ENCODE data around the gene SLC16A11.
"Not testable (repeated sequence)": the region's sequence is repeated elsewhere in the genome, so short reads cannot be mapped to it uniquely, and the experiment has no call there.

Gene SLC16A11

GRCh38 chr17:7043497-7044198 is at the start of gene SLC16A11:
SLC16A11 (minus strand) TSS chr17:7044092; CDS start chr17:7043513, 579 bp downstream.
- DNase-seq (ENCODE audit: low read depth): no peak

- DNase-seq (ENCODE audit: low read depth): not testable (repeated sequence)
These were observed 47.6 kb upstream of the SLC16A11 start for GRCh38 chr17:7091311-7092005.

- not testable (repeated sequence) for DNase-seq (ENCODE audit: low read depth)
These were observed 45.7 kb upstream of the SLC16A11 start for GRCh38 chr17:7089570-7089969.

GRCh38 chr17:7088442-7088841 is 44.5 kb upstream of the SLC16A11 start:
- DNase-seq (ENCODE audit: low read depth): not testable (repeated sequence)

GRCh38 chr17:7084088-7084487 is 40.2 kb upstream of the SLC16A11 start:
- DNase-seq (ENCODE audit: low read depth): no peak

GRCh38 chr17:7083592-7083991 is 39.7 kb upstream of the SLC16A11 start:
- DNase-seq (ENCODE audit: low read depth): no peak

- peak; percentile 24 for DNase-seq (ENCODE audit: low read depth)
These were observed 37.6 kb upstream of the SLC16A11 start for GRCh38 chr17:7081341-7082062.

- no peak for DNase-seq (ENCODE audit: low read depth)
These were observed 36.7 kb upstream of the SLC16A11 start for GRCh38 chr17:7080456-7081041.

- no peak for DNase-seq (ENCODE audit: low read depth)
These were observed 35.9 kb upstream of the SLC16A11 start, which contains the start of gene CLEC10A for GRCh38 chr17:7079581-7080455. CLEC10A (minus strand) TSS chr17:7080251; CDS start chr17:7078812, 1,439 bp downstream.

- DNase-seq (ENCODE audit: low read depth): no peak
These were observed 34.8 kb upstream of the SLC16A11 start for GRCh38 chr17:7078711-7079110.

- DNase-seq (ENCODE audit: low read depth): no peak
These were observed 34.1 kb upstream of the SLC16A11 start for GRCh38 chr17:7077911-7078546.

GRCh38 chr17:7074931-7075330 is 31.0 kb upstream of the SLC16A11 start:
- no peak for DNase-seq (ENCODE audit: low read depth)

GRCh38 chr17:7072406-7072805 is 28.5 kb upstream of the SLC16A11 start:
- DNase-seq (ENCODE audit: low read depth): no peak

GRCh38 chr17:7070712-7071111 is 26.8 kb upstream of the SLC16A11 start:
- no peak for DNase-seq (ENCODE audit: low read depth)

- no peak for DNase-seq (ENCODE audit: low read depth)
These were observed 24.4 kb upstream of the SLC16A11 start for GRCh38 chr17:7068268-7068667.

- DNase-seq (ENCODE audit: low read depth): no peak
These were observed 23.3 kb upstream of the SLC16A11 start for GRCh38 chr17:7067198-7067597.

GRCh38 chr17:7064261-7064660 is 20.4 kb upstream of the SLC16A11 start:
- DNase-seq (ENCODE audit: low read depth): no peak

GRCh38 chr17:7063518-7064094 is 19.7 kb upstream of the SLC16A11 start:
- no peak for DNase-seq (ENCODE audit: low read depth)

GRCh38 chr17:7060165-7060891 is 16.4 kb upstream of the SLC16A11 start:
- DNase-seq (ENCODE audit: low read depth): no peak

Measured in CMK (cell line).